GM19240 (cell line): ENCODE measurements around the gene PRTG.
"Not testable (repeated sequence)": the region's sequence is repeated elsewhere in the genome, so short reads cannot be mapped to it uniquely, and the experiment has no call there.

Experiments used
- DNase-seq: peaks from one replicate; pipeline ENCODE4 v3.0.0; 2011; ENCODE audit warnings: low spot score; ENCODE audit not compliant: insufficient read length

PRTG gene

GRCh38 chr15:55742498-55742926 lies 440 bp downstream of the PRTG start:
- no peak for DNase-seq

- no peak for DNase-seq
Measured at GRCh38 chr15:55741833-55742497, 987 bp downstream of the PRTG start.

- DNase-seq, result no peak
Measured at GRCh38 chr15:55740981-55741832, 1.7 kb downstream of the PRTG start.

GRCh38 chr15:55740359-55740878 lies 2.5 kb downstream of the PRTG start:
- DNase-seq, result no peak

GRCh38 chr15:55739641-55740040 lies 3.3 kb downstream of the PRTG start:
- no peak for DNase-seq

GRCh38 chr15:55738715-55739114 lies 4.2 kb downstream of the PRTG start:
- no peak for DNase-seq

- DNase-seq, result no peak
Measured at GRCh38 chr15:55737373-55737772, 5.6 kb downstream of the PRTG start.

- DNase-seq, result no peak
Measured at GRCh38 chr15:55736756-55737155, 6.2 kb downstream of the PRTG start.

- no peak for DNase-seq
Measured at GRCh38 chr15:55734641-55735040, 8.3 kb downstream of the PRTG start.

- not testable (repeated sequence) for DNase-seq
Measured at GRCh38 chr15:55733461-55733860, 9.5 kb downstream of the PRTG start.

- DNase-seq, result no peak
Measured at GRCh38 chr15:55721554-55722185, 21.3 kb downstream of the PRTG start.

- DNase-seq, result no peak
Measured at GRCh38 chr15:55715355-55716076, 27.4 kb downstream of the PRTG start.

GRCh38 chr15:55714064-55714463 lies 28.9 kb downstream of the PRTG start:
- no peak for DNase-seq

- DNase-seq, result no peak
Measured at GRCh38 chr15:55712363-55712762, 30.6 kb downstream of the PRTG start.

- no peak for DNase-seq
Measured at GRCh38 chr15:55710286-55710685, 32.7 kb downstream of the PRTG start.

GRCh38 chr15:55709458-55709857 lies 33.5 kb downstream of the PRTG start:
- DNase-seq, result no peak

- DNase-seq, result no peak
Measured at GRCh38 chr15:55708720-55709119, 34.2 kb downstream of the PRTG start.

- DNase-seq, result no peak
Measured at GRCh38 chr15:55707951-55708350, 35.0 kb downstream of the PRTG start.

- no peak for DNase-seq
Measured at GRCh38 chr15:55707518-55707917, 35.4 kb downstream of the PRTG start.

- DNase-seq, result no peak
Measured at GRCh38 chr15:55703873-55704301, 39.1 kb downstream of the PRTG start.

- no peak for DNase-seq
Measured at GRCh38 chr15:55700876-55701275, 42.1 kb downstream of the PRTG start.
